OCI-LY1 (cell line): ENCODE measurements around the gene ANKRD40CL.

Experiments used
- H2AFZ ChIP-seq: fragments of 200-600 bp; sonication (generic), shearing (Covaris generic); 2 replicates; pipeline ENCODE4 v1.6.0; 2014; ENCODE audit warnings: antibody characterized with exemption, mild to moderate bottlenecking, low read length
- H3F3A ChIP-seq: fragments of 200-600 bp; sonication (generic), shearing (Covaris generic); 2 replicates; pipeline ENCODE4 v1.6.0; 2014; ENCODE audit warnings: mild to moderate bottlenecking, antibody characterized with exemption, low read length, moderate library complexity; ENCODE audit not compliant: insufficient read depth
- H3K27ac ChIP-seq: fragments of 200-600 bp; sonication (generic); 2 replicates; pipeline ENCODE4 v1.5.1; 2014; ENCODE audit warnings: low read length, mixed run types, mild to moderate bottlenecking, low read depth; ENCODE audit not compliant: poor library complexity, severe bottlenecking
- H3K27me3 ChIP-seq: fragments of 200-600 bp; sonication (generic); 2 replicates; pipeline ENCODE4 v1.6.0; 2014; ENCODE audit warnings: antibody characterized with exemption, mild to moderate bottlenecking, low read length, moderate library complexity; ENCODE audit not compliant: insufficient read depth
- H3K36me3 ChIP-seq: fragments of 200-600 bp; sonication (generic); 2 replicates; pipeline ENCODE4 v1.6.1; 2014; ENCODE audit warnings: mild to moderate bottlenecking, antibody characterized with exemption, low read length, moderate library complexity, mixed read lengths; ENCODE audit not compliant: insufficient read depth
- H3K4me1 ChIP-seq: fragments of 200-600 bp; sonication (generic); 2 replicates; pipeline ENCODE4 v1.5.1; 2014; ENCODE audit warnings: mild to moderate bottlenecking, low read length, moderate library complexity; ENCODE audit not compliant: insufficient read depth, severe bottlenecking
- H3K4me2 ChIP-seq: fragments of 200-600 bp; sonication (generic), shearing (Covaris generic); 2 replicates; pipeline ENCODE4 v1.6.1; 2014; ENCODE audit warnings: low read length
- H3K4me3 ChIP-seq: fragments of 200-600 bp; sonication (generic); 2 replicates; pipeline ENCODE4 v1.5.1; 2014; ENCODE audit warnings: low read length, low read depth, mild to moderate bottlenecking, mixed read lengths; ENCODE audit not compliant: poor library complexity, severe bottlenecking
- H3K79me2 ChIP-seq: fragments of 200-600 bp; shearing (Covaris generic); 2 replicates; pipeline ENCODE4 v1.6.1; 2016; ENCODE audit warnings: mixed run types, low read length, mixed read lengths; ENCODE audit not compliant: insufficient read depth
- H3K9ac ChIP-seq: fragments of 200-600 bp; sonication (generic), shearing (Covaris generic); 2 replicates; pipeline ENCODE4 v1.6.1; 2014; ENCODE audit warnings: mild to moderate bottlenecking, low read length, mixed read lengths
- H3K9me2 ChIP-seq: fragments of 200-600 bp; sonication (generic), shearing (Covaris generic); 2 replicates; pipeline ENCODE4 v1.6.1; 2014; ENCODE audit warnings: low read depth, mild to moderate bottlenecking, low read length, mixed read lengths
- H3K9me3 ChIP-seq: fragments of 200-600 bp; shearing (Covaris generic); 2 replicates; pipeline ENCODE4 v1.6.1; 2014; ENCODE audit warnings: low read length, mixed read lengths
- H4K20me1 ChIP-seq: fragments of 200-600 bp; sonication (generic), shearing (Covaris generic); 2 replicates; pipeline ENCODE4 v1.6.0; 2016; ENCODE audit warnings: mild to moderate bottlenecking, low read length; ENCODE audit not compliant: insufficient read depth
- EZH2 ChIP-seq: fragments of 200-600 bp; sonication (generic), shearing (Covaris generic); IDR thresholded peaks from 2 replicates; pipeline ENCODE4 v1.8.0; 2017; ENCODE audit warnings: borderline replicate concordance, mixed run types, mild to moderate bottlenecking, antibody characterized with exemption, low read length, moderate library complexity, mixed read lengths
- TF ChIP-seq, protein P1 (sequence below): fragments of 200-600 bp; sonication (generic), shearing (Covaris generic); IDR thresholded peaks from 2 replicates; pipeline ENCODE4 v1.5.1; 2017; ENCODE audit warnings: mild to moderate bottlenecking, antibody characterized with exemption, low read length, moderate library complexity, mixed read lengths

ANKRD40CL gene

DNA sequence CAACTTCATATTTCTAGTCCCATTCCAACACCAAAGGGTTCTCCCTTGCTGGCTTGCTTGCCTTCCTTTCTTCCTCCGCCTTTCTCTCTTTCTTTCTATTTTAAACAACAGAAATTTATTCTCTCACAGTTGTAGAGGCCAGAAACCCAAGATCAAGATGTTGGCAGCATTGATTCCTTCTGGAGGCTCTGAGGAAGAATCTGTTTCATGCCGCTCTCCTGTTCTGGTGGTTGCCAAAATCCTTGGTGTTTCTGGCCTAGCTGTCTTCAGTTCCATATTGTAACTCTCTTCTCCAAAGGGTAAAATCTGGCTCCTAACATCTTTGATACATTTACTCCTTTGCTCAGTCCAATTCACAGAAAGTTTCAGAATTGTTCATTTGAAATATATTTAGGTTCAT is 3.0 kb upstream of the ANKRD40CL start:
- Histone ChIP-seq H3K36me3 (no peaks in the 10 kb centered on the region), H3K9ac (no peak overlapping the region), H4K20me1 (no peaks in the 10 kb centered on the region), H3K27me3 (no peaks in the 10 kb centered on the region), H3K4me3 (no peak overlapping the region), H2AFZ (no peak overlapping the region), H3F3A (no peaks in the 10 kb centered on the region), H3K9me2 (no peaks in the 10 kb centered on the region), H3K79me2 (no peaks in the 10 kb centered on the region), H3K27ac (no peak overlapping the region), H3K4me2 (no peak overlapping the region), H3K4me1 (peaks cover 20% of the 10 kb centered on the region), H3K9me3 (no peaks in the 10 kb centered on the region)
- TF ChIP-seq, protein P1, sequence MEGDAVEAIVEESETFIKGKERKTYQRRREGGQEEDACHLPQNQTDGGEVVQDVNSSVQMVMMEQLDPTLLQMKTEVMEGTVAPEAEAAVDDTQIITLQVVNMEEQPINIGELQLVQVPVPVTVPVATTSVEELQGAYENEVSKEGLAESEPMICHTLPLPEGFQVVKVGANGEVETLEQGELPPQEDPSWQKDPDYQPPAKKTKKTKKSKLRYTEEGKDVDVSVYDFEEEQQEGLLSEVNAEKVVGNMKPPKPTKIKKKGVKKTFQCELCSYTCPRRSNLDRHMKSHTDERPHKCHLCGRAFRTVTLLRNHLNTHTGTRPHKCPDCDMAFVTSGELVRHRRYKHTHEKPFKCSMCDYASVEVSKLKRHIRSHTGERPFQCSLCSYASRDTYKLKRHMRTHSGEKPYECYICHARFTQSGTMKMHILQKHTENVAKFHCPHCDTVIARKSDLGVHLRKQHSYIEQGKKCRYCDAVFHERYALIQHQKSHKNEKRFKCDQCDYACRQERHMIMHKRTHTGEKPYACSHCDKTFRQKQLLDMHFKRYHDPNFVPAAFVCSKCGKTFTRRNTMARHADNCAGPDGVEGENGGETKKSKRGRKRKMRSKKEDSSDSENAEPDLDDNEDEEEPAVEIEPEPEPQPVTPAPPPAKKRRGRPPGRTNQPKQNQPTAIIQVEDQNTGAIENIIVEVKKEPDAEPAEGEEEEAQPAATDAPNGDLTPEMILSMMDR, result no peak
- TF ChIP-seq EZH2, result no peak

DNA sequence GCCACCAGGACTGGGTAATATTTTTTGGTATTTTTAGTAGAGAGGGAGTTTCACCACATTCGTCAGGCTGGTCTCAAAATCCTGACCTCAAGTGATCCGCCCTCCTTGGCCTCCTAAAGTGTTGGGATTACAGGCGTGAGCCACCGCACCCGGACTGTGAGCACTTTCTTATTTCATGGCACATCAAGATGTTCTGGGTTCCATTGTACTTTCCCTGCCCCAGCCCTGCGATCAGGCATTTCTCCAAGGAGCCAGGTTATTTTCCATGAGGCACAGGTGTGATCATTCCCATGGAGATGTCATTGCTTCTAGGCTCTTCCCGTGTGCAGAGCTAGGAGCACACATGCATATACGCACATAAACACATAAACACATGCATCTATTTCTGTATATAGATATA is 2.6 kb upstream of the ANKRD40CL start:
- Histone ChIP-seq H4K20me1 (no peaks in the 10 kb centered on the region), H3F3A (no peaks in the 10 kb centered on the region), H3K9me2 (no peaks in the 10 kb centered on the region), H2AFZ (no peak overlapping the region), H3K27ac (no peak overlapping the region), H3K27me3 (no peaks in the 10 kb centered on the region), H3K4me3 (no peak overlapping the region), H3K4me2 (no peak overlapping the region), H3K79me2 (no peaks in the 10 kb centered on the region), H3K4me1 (peaks cover 24% of the 10 kb centered on the region), H3K36me3 (no peaks in the 10 kb centered on the region), H3K9me3 (no peaks in the 10 kb centered on the region), H3K9ac (no peak overlapping the region)
- no peak for TF ChIP-seq EZH2
- TF ChIP-seq, protein P1, result no peak

- Histone ChIP-seq H3K27ac (no peak overlapping the region), H4K20me1 (no peaks in the 10 kb centered on the region), H3K27me3 (no peaks in the 10 kb centered on the region), H3K4me3 (no peak overlapping the region), H3K4me2 (no peak overlapping the region), H3K9me3 (no peaks in the 10 kb centered on the region), H3F3A (no peaks in the 10 kb centered on the region), H3K9ac (no peak overlapping the region), H3K9me2 (no peaks in the 10 kb centered on the region), H3K4me1 (peaks cover 40% of the 10 kb centered on the region), H3K79me2 (no peaks in the 10 kb centered on the region), H3K36me3 (no peaks in the 10 kb centered on the region), H2AFZ (no peak overlapping the region)
- no peak for TF ChIP-seq EZH2
- TF ChIP-seq, protein P1, result no peak
Measured at GRCh38 chr17:50768346-50768761, 1.0 kb upstream of the ANKRD40CL start.
